Upper lobe of right lung (tissue), 1 donor: ENCODE results near the gene MYH11. TPM values are rescaled to one million over a fixed set of nuclear protein-coding genes. Genes with fewer than 3 reads are reported as not detected.

Source experiments
- ATAC-seq: fragments of 200-7000 bp; cut with Tn5 transposase; one replicate; pipeline ENCODE4 v1.9.1; 2020; ENCODE audit warnings: mild to moderate bottlenecking, moderate library complexity
- DNase-seq: peaks from one replicate; pipeline ENCODE4 v3.0.0-alpha.2; 2020
- H3K27ac ChIP-seq: fragments of 200-600 bp; one replicate; pipeline ENCODE4 v1.8.0; 2022
- H3K27me3 ChIP-seq: fragments of 200-600 bp; one replicate; pipeline ENCODE4 v1.8.0; 2022; ENCODE audit warnings: mild to moderate bottlenecking
- H3K36me3 ChIP-seq: fragments of 200-600 bp; one replicate; pipeline ENCODE4 v1.8.0; 2022
- H3K4me1 ChIP-seq: fragments of 200-600 bp; one replicate; pipeline ENCODE4 v1.8.0; 2022
- H3K4me3 ChIP-seq: fragments of 200-600 bp; one replicate; pipeline ENCODE4 v1.8.0; 2022; ENCODE audit warnings: mild to moderate bottlenecking
- H3K9me3 ChIP-seq: fragments of 200-600 bp; one replicate; pipeline ENCODE4 v1.8.0; 2022
- intact Hi-C: fragments of 100-400 bp; cut with DNase I; formaldehyde crosslinking; loops from one replicate; pipeline ENCODE4 v1.11.0; 2022
- total RNA-seq: library from RNA; stranded (reverse); fragmentation: NEBNext Ultra II Directional; extraction: Animal tissue kit (Norgen Biotek cat#: 25700); gene quantifications from one replicate; pipeline ENCODE4 v1.2.1, GENCODE V29; 2021
- TF ChIP-seq, protein P1 (sequence below): fragments of 200-600 bp; IDR thresholded peaks from one replicate; pipeline ENCODE4 v1.8.0; 2022; ENCODE audit warnings: antibody characterized with exemption
- donor health status: DM: no; HTN: yes; CAD: no; lungs with severe emphysema.

The MYH11 gene
- total RNA-seq, 1 donor from 2014 or later = 106 TPM

DNA sequence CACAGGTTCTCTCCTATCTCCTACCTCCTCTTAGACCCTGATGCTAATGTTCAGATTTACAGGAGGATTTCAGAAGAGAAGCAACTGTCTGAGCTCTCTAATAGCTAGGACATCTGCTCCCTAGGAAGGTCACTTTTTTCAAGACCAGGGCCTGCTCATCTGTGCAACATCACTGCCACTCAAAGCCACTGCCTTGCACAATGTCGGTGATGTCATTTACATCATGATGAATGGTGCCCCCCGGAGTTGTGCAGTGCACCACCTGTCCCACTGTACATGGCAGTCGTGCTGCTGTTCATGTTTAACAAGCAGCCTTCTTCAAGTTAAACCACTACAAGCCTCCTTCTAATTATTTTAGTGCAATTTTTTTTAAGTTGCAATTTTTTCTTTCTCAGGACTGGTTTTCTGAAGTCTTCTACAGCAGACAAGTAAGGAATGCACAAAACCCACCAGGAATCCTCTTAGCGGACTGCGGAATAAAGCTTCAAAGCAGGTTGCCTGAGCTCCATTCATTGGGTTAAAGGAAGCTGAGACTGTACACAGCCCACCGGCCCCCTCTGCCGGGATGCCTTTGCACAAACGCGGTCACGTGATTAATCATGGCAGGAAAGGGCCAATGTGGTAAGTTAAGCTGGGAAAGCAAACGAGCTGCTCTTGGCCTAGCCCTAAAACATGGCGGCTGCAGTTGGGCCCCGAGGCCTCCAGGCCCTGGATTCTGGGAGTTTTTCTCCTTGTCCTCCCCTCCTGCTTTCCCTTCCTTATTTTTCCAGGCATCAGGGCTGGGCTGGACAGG, 74.1 kb downstream of the MYH11 start:
- intact Hi-C loops = no loop called here
- TF ChIP-seq, protein P1, sequence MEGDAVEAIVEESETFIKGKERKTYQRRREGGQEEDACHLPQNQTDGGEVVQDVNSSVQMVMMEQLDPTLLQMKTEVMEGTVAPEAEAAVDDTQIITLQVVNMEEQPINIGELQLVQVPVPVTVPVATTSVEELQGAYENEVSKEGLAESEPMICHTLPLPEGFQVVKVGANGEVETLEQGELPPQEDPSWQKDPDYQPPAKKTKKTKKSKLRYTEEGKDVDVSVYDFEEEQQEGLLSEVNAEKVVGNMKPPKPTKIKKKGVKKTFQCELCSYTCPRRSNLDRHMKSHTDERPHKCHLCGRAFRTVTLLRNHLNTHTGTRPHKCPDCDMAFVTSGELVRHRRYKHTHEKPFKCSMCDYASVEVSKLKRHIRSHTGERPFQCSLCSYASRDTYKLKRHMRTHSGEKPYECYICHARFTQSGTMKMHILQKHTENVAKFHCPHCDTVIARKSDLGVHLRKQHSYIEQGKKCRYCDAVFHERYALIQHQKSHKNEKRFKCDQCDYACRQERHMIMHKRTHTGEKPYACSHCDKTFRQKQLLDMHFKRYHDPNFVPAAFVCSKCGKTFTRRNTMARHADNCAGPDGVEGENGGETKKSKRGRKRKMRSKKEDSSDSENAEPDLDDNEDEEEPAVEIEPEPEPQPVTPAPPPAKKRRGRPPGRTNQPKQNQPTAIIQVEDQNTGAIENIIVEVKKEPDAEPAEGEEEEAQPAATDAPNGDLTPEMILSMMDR = no peak
- H3K4me1 ChIP-seq = no peaks in the 10 kb centered on the region
- H3K27ac ChIP-seq = no peak overlapping the region
- DNase-seq (no peak), ATAC-seq (no peak)
- no peaks in the 10 kb centered on the region for H3K27me3 ChIP-seq
- H3K36me3 ChIP-seq = no peaks in the 10 kb centered on the region
- no peak overlapping the region for H3K4me3 ChIP-seq
- H3K9me3 ChIP-seq = no peaks in the 10 kb centered on the region

DNA sequence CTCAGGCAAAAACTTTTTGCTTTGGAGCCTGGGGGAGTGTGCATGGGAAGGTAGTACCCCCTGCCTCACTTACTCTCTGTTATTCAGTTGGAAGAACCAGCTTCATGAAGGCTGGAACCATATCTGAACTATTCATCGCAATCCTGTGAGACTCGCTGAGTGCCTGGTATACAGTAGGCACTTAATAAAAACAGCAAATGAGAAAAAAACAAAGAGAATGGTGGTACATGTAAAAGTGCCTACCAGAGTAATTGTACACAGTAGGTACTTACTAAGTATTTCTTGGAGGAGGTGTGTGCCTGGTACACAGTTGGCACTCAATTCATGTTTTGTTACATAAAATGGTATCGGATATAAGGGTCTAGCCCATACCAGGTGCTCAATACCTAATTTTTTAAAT, 75.2 kb downstream of the MYH11 start:
- TF ChIP-seq, protein P1 = no peak
- ATAC-seq (no peak), DNase-seq (no peak)
- intact Hi-C loops = no loop called here
- Histone ChIP-seq H3K27ac (no peak overlapping the region), H3K4me1 (no peaks in the 10 kb centered on the region), H3K9me3 (no peaks in the 10 kb centered on the region), H3K36me3 (no peaks in the 10 kb centered on the region), H3K27me3 (no peaks in the 10 kb centered on the region), H3K4me3 (no peak overlapping the region)

DNA sequence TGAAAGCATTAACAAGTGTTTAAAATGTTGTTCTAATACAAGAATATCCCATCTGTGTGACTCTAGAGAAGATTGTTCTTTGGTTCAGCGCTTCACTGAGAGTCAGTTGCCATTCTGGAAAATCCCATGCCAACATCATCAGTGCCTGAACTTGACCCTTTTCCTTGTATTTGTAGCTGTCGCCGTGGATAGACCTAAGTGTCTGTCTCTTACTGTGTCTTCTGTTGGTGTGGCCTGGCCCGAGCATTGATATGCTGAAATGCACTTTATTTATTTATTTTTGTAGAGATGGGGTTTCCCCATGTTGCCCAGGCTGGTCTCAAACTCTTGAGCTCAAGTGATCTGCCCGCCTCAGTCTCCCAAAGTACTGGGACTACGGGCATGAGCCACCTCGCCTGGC, 76.0 kb downstream of the MYH11 start:
- TF ChIP-seq, protein P1 = no peak
- no peaks in the 10 kb centered on the region for H3K9me3 ChIP-seq
- intact Hi-C loops = no loop called here
- H3K27me3 ChIP-seq = no peaks in the 10 kb centered on the region
- DNase-seq = no peak
- H3K36me3 ChIP-seq = no peaks in the 10 kb centered on the region
- no peak overlapping the region for H3K27ac ChIP-seq
- H3K4me1 ChIP-seq = no peaks in the 10 kb centered on the region
- no peak overlapping the region for H3K4me3 ChIP-seq
- ATAC-seq = no peak

DNA sequence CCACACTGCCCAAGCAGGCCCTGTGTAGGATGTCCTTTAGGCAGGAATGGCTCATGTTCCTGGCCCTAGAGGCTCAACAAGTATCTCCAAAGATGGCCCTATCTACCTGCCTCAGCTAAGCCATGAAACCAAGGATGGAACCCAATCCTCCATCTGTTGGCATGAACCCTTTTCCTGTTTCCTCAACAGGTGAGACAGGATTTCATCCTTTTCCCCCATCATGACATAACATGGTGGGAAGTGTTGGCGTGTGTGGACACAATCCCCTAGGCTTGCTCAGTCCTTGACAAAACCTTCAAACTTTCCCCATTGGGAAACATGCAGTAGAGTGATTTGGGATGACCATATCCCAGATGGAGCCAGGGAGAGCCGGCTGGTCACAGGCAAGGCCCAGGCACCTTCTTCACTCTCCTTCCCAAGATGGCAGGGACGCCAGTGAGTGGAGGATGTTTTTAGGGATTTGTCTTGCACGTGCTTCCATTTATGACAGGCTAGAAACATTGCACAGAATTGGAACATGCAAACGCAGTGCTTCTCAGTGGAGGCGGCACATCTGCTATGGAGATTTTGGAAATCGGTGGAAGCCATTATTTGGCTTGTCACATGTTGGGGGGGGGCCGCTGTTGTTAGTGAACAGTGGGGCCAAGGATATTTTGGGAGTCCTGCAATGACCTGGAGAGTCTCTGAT, 77.0 kb downstream of the MYH11 start:
- Histone ChIP-seq H3K4me1 (no peaks in the 10 kb centered on the region), H3K4me3 (no peak overlapping the region), H3K9me3 (no peaks in the 10 kb centered on the region), H3K27ac (no peak overlapping the region), H3K27me3 (no peaks in the 10 kb centered on the region), H3K36me3 (no peaks in the 10 kb centered on the region)
- intact Hi-C loops = no loop called here
- ATAC-seq = no peak
- no peak for DNase-seq
- TF ChIP-seq, protein P1 = no peak

DNA sequence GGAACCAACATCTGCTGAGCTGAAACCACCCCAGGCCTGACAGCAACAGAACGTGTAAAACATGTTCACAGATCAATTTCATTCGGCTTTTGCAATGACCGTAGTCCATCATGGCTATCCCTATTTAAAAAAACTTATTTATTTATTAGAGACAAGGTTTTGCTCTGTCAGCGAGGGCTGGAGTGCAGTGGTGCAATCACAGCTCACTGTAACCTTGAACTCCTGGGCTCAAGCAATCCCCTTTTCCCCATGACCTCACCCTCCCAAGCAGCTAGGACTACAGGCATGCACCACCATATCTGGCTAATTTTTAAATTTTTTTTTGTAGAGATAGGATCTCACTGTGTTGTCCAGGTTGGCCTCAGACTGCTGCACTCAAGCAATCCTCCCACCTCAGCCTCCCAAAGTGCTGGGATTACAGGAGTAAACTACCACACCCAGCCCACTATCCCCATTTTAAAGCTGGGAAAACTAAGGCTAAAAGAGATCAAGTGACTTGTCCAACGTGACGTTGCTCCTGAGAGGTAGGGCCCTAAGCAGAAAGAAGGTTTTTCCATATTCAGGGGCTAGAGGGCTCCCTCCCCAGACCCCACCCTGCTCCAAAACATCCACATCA, 77.7 kb downstream of the MYH11 start:
- intact Hi-C loops = no loop called here
- Histone ChIP-seq H3K27me3 (no peaks in the 10 kb centered on the region), H3K27ac (no peak overlapping the region), H3K36me3 (no peaks in the 10 kb centered on the region), H3K4me3 (no peak overlapping the region), H3K9me3 (no peaks in the 10 kb centered on the region), H3K4me1 (no peaks in the 10 kb centered on the region)
- no peak for ATAC-seq
- no peak for DNase-seq
- TF ChIP-seq, protein P1 = no peak
